ENCODE results near the gene ZNF574.

GRCh38 chr19:42086770-42087550 is 11.0 kb downstream of the ZNF574 start:
- TF ChIP-seq CTCF (IDR thresholded peaks at IDR 0.05) (no peak), POLR2AphosphoS5 (IDR thresholded peaks at IDR 0.05; ENCODE audit: low read depth, low read length) (no peak), TAF1 (IDR thresholded peaks at IDR 0.05; ENCODE audit: borderline replicate concordance, low read depth, low read length) (no peak), GATA2 (CRISPR knock-in tag; IDR thresholded peaks at IDR 0.05) (no peak), EP300 (IDR thresholded peaks at IDR 0.05; ENCODE audit: borderline replicate concordance in 1 of 2, low read depth in 1 of 2, low read length in 1 of 2) (no peak), RFX5 (IDR thresholded peaks at IDR 0.05; ENCODE audit: low read length) (no peak)
- TF ChIP-seq, protein P1, sequence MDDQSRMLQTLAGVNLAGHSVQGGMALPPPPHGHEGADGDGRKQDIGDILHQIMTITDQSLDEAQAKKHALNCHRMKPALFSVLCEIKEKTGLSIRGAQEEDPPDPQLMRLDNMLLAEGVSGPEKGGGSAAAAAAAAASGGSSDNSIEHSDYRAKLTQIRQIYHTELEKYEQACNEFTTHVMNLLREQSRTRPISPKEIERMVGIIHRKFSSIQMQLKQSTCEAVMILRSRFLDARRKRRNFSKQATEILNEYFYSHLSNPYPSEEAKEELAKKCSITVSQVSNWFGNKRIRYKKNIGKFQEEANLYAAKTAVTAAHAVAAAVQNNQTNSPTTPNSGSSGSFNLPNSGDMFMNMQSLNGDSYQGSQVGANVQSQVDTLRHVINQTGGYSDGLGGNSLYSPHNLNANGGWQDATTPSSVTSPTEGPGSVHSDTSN (IDR thresholded peaks at IDR 0.05): no peak
- TF ChIP-seq, protein P2, sequence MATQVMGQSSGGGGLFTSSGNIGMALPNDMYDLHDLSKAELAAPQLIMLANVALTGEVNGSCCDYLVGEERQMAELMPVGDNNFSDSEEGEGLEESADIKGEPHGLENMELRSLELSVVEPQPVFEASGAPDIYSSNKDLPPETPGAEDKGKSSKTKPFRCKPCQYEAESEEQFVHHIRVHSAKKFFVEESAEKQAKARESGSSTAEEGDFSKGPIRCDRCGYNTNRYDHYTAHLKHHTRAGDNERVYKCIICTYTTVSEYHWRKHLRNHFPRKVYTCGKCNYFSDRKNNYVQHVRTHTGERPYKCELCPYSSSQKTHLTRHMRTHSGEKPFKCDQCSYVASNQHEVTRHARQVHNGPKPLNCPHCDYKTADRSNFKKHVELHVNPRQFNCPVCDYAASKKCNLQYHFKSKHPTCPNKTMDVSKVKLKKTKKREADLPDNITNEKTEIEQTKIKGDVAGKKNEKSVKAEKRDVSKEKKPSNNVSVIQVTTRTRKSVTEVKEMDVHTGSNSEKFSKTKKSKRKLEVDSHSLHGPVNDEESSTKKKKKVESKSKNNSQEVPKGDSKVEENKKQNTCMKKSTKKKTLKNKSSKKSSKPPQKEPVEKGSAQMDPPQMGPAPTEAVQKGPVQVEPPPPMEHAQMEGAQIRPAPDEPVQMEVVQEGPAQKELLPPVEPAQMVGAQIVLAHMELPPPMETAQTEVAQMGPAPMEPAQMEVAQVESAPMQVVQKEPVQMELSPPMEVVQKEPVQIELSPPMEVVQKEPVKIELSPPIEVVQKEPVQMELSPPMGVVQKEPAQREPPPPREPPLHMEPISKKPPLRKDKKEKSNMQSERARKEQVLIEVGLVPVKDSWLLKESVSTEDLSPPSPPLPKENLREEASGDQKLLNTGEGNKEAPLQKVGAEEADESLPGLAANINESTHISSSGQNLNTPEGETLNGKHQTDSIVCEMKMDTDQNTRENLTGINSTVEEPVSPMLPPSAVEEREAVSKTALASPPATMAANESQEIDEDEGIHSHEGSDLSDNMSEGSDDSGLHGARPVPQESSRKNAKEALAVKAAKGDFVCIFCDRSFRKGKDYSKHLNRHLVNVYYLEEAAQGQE (IDR thresholded peaks at IDR 0.05; ENCODE audit: low read depth, low read length): no peak
